NT2/D1 (cell line): ENCODE data around the gene NHERF2.

Experiments used
- SUZ12 ChIP-seq: IDR thresholded peaks from 2 replicates; pipeline ENCODE4 v1.6.1; 2011; ENCODE audit not compliant: insufficient read length, insufficient read depth; ENCODE audit errors: extremely low read depth
- ZNF274 ChIP-seq: IDR thresholded peaks from 2 replicates; pipeline ENCODE4 v1.6.1; 2011; ENCODE audit warnings: mild to moderate bottlenecking, low read depth, low read length

DNA sequence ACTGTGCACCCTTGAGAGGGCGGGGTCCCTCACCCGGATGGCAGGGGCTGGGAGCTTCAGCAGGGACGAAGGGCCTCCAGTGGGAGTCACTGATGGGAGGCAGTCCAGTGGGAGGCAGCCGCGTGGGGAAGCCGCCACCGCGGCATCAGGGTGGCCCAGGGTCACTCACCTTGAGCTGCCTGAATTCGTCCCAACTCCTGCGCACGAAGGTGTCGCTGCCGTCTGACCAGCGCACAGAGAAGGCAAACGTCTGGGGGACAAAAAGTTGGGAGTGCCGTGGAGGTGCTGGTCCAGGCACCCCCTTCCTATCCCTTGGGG is 46.0 kb upstream of the NHERF2 start:
- TF ChIP-seq SUZ12 (no peak), ZNF274 (no peak)
